Measurements from ENCODE around the gene ARMC9.

- TF ChIP-seq, protein P1, sequence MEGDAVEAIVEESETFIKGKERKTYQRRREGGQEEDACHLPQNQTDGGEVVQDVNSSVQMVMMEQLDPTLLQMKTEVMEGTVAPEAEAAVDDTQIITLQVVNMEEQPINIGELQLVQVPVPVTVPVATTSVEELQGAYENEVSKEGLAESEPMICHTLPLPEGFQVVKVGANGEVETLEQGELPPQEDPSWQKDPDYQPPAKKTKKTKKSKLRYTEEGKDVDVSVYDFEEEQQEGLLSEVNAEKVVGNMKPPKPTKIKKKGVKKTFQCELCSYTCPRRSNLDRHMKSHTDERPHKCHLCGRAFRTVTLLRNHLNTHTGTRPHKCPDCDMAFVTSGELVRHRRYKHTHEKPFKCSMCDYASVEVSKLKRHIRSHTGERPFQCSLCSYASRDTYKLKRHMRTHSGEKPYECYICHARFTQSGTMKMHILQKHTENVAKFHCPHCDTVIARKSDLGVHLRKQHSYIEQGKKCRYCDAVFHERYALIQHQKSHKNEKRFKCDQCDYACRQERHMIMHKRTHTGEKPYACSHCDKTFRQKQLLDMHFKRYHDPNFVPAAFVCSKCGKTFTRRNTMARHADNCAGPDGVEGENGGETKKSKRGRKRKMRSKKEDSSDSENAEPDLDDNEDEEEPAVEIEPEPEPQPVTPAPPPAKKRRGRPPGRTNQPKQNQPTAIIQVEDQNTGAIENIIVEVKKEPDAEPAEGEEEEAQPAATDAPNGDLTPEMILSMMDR (IDR thresholded peaks at IDR 0.05 in 4 of 5, conservative IDR thresholded peaks at IDR 0.05 in 1 of 5): no peak
- no peak for TF ChIP-seq POLR2A (IDR thresholded peaks at IDR 0.05)
Measured at GRCh38 chr2:231351648-231352047, 153.2 kb downstream of the ARMC9 start.

Measured in gastrocnemius medialis (tissue), 4 donors.